ENCODE results near the gene DYSF. TPM values are rescaled to one million over a fixed set of nuclear protein-coding genes. Genes with fewer than 3 reads are reported as not detected.
A peak's percentile ranks its signal among the peaks of the same experiment; 100 is the strongest.

The DYSF gene
- total RNA-seq, 1 experiment from 2014 or later = 5.5 TPM

DNA sequence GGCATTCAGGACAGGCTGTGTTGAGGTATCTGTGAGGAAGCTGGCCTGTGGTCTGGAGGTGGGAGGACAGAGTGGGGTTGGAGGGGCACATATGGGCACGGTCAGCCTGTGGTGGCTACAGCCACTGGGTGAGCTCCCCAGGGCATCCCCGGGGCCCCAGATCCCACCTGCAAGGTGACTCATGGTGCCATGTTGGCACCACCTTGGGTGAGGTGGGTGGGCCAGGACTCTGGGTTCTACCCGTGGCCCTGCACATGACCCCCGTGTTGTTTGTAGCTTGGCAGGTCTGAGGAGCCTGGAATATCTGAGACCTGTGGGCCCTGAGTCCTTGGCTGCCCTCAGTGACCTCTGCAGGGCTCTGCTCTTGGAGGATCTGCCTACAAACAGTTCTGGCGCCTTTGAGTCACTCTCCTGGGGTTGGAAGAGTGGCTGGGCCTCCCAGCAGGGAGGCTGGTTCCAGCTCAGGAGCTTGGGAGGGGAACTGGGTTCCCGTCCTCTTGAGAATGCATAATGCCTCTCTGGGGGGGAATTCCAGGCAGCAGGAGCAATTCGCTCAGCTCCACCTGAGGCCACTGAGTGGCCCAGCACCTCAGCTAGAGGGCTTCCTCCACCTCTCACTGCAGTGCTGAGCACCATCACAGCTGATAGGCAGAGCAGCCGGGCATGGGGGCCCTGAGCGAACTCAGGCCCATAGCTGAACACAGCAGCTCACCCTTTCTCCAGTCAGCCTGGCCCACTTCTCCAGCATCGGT is 105.1 kb downstream of the DYSF start:
- Mint-ChIP-seq H3K27ac (peak overlapping the region in 2 of 3 experiments; percentile 62 to 83; a peak in 1 of 7 replicates), H3K4me3 (no peak overlapping the region), H3K4me1 (peaks cover 11 to 22% of the 10 kb centered on the region in 2 experiments; a peak in 3 of 4 replicates), H3K36me3 (ENCODE audit: insufficient read depth in 1 of 3, low read depth in 3 of 3) (peaks cover 0 to 4% (median 0%) of the 10 kb centered on the region in 3 experiments; a peak in 2 of 7 replicates), H3K27me3 (ENCODE audit: low read depth) (peaks cover 2% of the 10 kb centered on the region; the same call in 1 of the 2 replicates), H3K9me3 (no peaks in the 10 kb centered on the region)
- no peak overlapping the region for H3K4me2 ChIP-seq (ENCODE audit: insufficient read depth, insufficient read length, low read length)
- no peak overlapping the region for H3K4ac ChIP-seq (ENCODE audit: low read depth, low read length)
- WGBS (ENCODE audit: extremely low coverage, insufficient read length, low lambda C conversion rate) = no CpG with 5 or more reads among the region's 10 CpGs
- H3K23ac ChIP-seq (ENCODE audit: insufficient read length, low read depth, low read length) = no peak overlapping the region
- H2BK15ac ChIP-seq (ENCODE audit: low read depth, low read length) = no peak overlapping the region
- no peaks in the 10 kb centered on the region for H3K9me3 ChIP-seq (ENCODE audit: control insufficient read depth, low read depth, low read length)
- no peak overlapping the region for H2BK5ac ChIP-seq (ENCODE audit: insufficient read length, low read length)
- no peak overlapping the region for H4K8ac ChIP-seq (replicated peaks; ENCODE audit: insufficient read length, low read depth, low read length)
- no peak overlapping the region for H3K18ac ChIP-seq (ENCODE audit: insufficient read length, low read depth, low read length)
- no peaks in the 10 kb centered on the region for H3K79me2 ChIP-seq (ENCODE audit: insufficient read depth, low read length)
- H3K4me1 ChIP-seq (ENCODE audit: insufficient read depth, low read length) = no peaks in the 10 kb centered on the region
- no peak overlapping the region for H2BK12ac ChIP-seq (ENCODE audit: insufficient read length, low read depth, low read length)
- H3T11ph ChIP-seq (ENCODE audit: low read length) = no peak overlapping the region
- no peaks in the 10 kb centered on the region for H4K20me1 ChIP-seq (ENCODE audit: control insufficient read depth, insufficient read depth, insufficient read length)
- H3K56ac ChIP-seq (ENCODE audit: insufficient read length, low read depth, low read length) = no peak overlapping the region
- TF ChIP-seq, protein P1, sequence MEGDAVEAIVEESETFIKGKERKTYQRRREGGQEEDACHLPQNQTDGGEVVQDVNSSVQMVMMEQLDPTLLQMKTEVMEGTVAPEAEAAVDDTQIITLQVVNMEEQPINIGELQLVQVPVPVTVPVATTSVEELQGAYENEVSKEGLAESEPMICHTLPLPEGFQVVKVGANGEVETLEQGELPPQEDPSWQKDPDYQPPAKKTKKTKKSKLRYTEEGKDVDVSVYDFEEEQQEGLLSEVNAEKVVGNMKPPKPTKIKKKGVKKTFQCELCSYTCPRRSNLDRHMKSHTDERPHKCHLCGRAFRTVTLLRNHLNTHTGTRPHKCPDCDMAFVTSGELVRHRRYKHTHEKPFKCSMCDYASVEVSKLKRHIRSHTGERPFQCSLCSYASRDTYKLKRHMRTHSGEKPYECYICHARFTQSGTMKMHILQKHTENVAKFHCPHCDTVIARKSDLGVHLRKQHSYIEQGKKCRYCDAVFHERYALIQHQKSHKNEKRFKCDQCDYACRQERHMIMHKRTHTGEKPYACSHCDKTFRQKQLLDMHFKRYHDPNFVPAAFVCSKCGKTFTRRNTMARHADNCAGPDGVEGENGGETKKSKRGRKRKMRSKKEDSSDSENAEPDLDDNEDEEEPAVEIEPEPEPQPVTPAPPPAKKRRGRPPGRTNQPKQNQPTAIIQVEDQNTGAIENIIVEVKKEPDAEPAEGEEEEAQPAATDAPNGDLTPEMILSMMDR (conservative IDR thresholded peaks at IDR 0.05) = no peak
- no peak overlapping the region for H4K5ac ChIP-seq (ENCODE audit: insufficient read length, low read depth, low read length)
- DNase-seq = peak; percentile 42
- no peaks in the 10 kb centered on the region for H3K79me1 ChIP-seq (ENCODE audit: insufficient read depth, low read depth, low read length, poor library complexity, severe bottlenecking)
- H3K14ac ChIP-seq (ENCODE audit: insufficient read depth, low read length) = no peak overlapping the region; the same call in 1 of the 2 replicates
- H3K23me2 ChIP-seq (ENCODE audit: insufficient read length, low read depth, low read length, poor library complexity, severe bottlenecking) = no peaks in the 10 kb centered on the region
- no peak overlapping the region for H2BK20ac ChIP-seq (ENCODE audit: low read depth, low read length, poor library complexity, severe bottlenecking)
- no peak overlapping the region for H3K27ac ChIP-seq (ENCODE audit: insufficient read length, low read depth, low read length)
- no peak overlapping the region for H2AFZ ChIP-seq (ENCODE audit: low read length)
- H4K91ac ChIP-seq (ENCODE audit: insufficient read length, low read depth, low read length) = no peak overlapping the region
- H2BK120ac ChIP-seq (ENCODE audit: low read depth, low read length, poor library complexity, severe bottlenecking) = no peak overlapping the region
- no peak overlapping the region for H2AK5ac ChIP-seq (ENCODE audit: insufficient read length, low read length)
- no peak overlapping the region for H3K9ac ChIP-seq (ENCODE audit: extremely low read depth, insufficient read length, low read length)
- no peaks in the 10 kb centered on the region for H3K27me3 ChIP-seq (ENCODE audit: insufficient read depth, low read length)

All from H9 (cell line).